ENCODE results near the gene LRRC27.

- TF ChIP-seq, protein P1, sequence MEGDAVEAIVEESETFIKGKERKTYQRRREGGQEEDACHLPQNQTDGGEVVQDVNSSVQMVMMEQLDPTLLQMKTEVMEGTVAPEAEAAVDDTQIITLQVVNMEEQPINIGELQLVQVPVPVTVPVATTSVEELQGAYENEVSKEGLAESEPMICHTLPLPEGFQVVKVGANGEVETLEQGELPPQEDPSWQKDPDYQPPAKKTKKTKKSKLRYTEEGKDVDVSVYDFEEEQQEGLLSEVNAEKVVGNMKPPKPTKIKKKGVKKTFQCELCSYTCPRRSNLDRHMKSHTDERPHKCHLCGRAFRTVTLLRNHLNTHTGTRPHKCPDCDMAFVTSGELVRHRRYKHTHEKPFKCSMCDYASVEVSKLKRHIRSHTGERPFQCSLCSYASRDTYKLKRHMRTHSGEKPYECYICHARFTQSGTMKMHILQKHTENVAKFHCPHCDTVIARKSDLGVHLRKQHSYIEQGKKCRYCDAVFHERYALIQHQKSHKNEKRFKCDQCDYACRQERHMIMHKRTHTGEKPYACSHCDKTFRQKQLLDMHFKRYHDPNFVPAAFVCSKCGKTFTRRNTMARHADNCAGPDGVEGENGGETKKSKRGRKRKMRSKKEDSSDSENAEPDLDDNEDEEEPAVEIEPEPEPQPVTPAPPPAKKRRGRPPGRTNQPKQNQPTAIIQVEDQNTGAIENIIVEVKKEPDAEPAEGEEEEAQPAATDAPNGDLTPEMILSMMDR (IDR thresholded peaks at IDR 0.05; ENCODE audit: low read depth, low read length) = no peak
- TF ChIP-seq EZH2phosphoT487 (IDR thresholded peaks at IDR 0.05; ENCODE audit: low read depth) = no peak
These were observed 15.9 kb upstream of the LRRC27 start for GRCh38 chr10:132316133-132316532.

All from OCI-LY3 (cell line).